Astrocyte of the cerebellum (primary cell): Measurements from ENCODE around the gene IL22RA2.

Experiments
- DNase-seq: peaks from one replicate; pipeline ENCODE4 v3.0.0-alpha.2; 2011; ENCODE audit warnings: low read depth
- H3K4me3 ChIP-seq: 2 replicates; pipeline ENCODE4 v1.5.1; 2011; ENCODE audit warnings: mild to moderate bottlenecking, low read depth, low read length, moderate library complexity
- in situ Hi-C: cut with HindIII; loops from 2 replicates; pipeline ENCODE4 v1.10.0; 2017; ENCODE audit warnings: low sequenced_read_pairs
- TF ChIP-seq, protein P1 (sequence below): IDR thresholded peaks from 2 replicates; pipeline ENCODE4 v1.5.1; 2012; ENCODE audit warnings: low read length, low read depth, moderate library complexity, mild to moderate bottlenecking; ENCODE audit errors: missing control alignments

The IL22RA2 gene

DNA sequence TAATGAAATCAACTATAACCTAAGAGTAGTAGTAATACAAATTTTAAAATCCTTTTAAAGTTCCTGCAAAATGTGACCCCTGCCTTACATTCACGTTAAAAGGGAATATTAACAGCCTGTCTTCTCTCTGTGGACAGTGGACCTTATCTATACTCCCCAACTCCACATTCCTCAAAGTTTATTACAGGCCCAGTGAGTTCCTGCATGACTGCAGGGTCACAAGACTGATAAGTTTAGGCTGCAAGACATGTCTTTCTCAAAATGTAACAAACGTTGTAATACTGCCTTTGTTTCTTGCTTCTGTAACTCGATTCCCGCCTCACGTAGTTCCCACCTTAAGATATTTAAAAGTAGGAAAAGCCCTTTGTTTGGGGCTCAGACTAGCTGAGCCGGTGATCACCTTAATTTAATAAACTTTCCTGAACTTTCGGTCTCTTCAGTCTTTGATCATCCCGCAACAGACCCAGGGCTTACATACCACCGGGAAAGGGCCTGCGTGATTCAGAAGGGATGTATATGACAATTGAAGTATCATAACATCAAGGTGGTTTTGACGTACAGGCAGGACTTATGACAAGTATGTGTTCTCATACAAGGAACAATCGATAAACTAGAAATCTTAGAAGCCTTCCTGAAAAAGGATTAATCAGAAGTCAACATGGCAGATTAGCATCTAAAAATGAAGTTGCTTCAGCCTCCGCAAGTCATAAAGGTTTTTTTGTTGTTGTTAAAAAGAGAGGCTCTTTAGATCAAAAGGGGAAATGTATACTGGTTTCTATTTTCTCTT lies 3.0 kb downstream of the IL22RA2 start:
- H3K4me3 ChIP-seq: no peak overlapping the region
- in situ Hi-C loops: no loop called here
- TF ChIP-seq, protein P1, sequence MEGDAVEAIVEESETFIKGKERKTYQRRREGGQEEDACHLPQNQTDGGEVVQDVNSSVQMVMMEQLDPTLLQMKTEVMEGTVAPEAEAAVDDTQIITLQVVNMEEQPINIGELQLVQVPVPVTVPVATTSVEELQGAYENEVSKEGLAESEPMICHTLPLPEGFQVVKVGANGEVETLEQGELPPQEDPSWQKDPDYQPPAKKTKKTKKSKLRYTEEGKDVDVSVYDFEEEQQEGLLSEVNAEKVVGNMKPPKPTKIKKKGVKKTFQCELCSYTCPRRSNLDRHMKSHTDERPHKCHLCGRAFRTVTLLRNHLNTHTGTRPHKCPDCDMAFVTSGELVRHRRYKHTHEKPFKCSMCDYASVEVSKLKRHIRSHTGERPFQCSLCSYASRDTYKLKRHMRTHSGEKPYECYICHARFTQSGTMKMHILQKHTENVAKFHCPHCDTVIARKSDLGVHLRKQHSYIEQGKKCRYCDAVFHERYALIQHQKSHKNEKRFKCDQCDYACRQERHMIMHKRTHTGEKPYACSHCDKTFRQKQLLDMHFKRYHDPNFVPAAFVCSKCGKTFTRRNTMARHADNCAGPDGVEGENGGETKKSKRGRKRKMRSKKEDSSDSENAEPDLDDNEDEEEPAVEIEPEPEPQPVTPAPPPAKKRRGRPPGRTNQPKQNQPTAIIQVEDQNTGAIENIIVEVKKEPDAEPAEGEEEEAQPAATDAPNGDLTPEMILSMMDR: no peak
- no peak for DNase-seq

DNA sequence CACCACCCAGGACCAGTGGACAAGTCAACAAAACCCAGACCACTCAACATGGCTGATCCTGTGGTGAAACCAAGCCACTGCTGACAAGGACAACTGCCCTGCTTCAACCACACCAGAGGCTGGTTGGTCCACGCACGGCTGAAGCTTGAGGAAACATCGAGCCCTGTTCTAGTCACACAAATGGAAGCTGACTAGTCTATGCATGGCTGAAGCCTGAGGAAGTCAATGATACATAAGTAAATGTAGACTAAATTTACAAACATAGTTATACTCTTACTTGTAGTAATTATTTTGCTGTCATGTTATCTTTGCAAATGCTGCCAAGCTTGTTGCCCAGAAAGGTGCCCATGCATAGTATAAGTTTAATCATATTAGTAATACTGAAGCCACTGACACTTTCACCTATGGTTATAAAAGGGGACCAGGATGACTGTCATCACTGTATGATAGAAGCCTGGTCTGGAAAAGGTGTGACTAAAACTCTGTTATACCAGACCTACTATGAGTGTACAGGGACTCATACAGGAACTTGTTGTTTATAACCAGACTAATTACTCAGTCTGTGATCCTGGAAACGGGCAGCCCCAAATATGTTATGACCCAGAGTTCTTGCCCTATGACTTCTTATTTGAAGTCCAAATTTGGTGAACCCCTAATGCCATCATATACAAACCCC lies 5.6 kb downstream of the IL22RA2 start:
- in situ Hi-C loops: no loop called here
- no peak for DNase-seq
- TF ChIP-seq, protein P1: no peak
- H3K4me3 ChIP-seq: no peak overlapping the region

DNA sequence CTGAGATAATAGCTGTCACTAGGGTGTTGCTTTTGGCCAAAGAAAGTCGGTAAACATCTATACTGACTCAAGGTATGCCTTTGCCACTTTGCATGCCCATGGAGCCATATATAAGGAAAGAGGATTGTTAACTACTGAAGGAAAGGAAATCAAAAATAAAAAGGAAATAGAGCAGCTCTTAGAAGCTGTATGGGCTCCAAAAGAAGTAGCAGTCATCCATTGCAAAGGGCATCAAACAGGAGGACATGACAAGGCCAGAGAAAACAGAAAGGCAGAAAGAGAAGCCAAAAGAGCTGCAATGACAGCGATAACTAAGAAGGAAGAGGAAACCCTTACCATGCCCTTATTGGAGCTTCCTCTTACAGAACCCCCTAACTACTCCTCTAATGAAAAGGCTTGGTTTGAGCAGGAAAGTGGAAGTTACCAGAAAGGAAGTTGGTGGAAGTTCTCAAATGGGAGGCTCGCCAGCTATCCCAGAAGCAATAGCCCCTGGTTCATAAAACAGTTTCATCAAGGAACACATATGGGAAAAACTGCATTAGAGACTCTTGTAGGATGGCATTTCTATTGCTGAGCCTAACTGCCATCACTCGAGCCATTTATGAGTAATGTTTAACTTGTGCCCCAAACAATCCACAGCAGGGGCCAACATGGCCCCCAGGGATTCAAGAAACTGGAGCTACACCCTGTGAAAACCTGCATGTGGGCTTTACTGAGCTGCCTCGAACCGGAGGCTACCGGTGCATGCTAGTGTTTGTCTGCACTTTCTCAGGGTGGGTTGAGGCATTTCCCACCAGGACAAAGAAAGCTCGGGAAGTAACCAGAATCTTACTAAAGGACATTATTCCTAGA lies 7.0 kb downstream of the IL22RA2 start:
- in situ Hi-C loops: no loop called here
- TF ChIP-seq, protein P1: no peak
- no peak overlapping the region for H3K4me3 ChIP-seq

DNA sequence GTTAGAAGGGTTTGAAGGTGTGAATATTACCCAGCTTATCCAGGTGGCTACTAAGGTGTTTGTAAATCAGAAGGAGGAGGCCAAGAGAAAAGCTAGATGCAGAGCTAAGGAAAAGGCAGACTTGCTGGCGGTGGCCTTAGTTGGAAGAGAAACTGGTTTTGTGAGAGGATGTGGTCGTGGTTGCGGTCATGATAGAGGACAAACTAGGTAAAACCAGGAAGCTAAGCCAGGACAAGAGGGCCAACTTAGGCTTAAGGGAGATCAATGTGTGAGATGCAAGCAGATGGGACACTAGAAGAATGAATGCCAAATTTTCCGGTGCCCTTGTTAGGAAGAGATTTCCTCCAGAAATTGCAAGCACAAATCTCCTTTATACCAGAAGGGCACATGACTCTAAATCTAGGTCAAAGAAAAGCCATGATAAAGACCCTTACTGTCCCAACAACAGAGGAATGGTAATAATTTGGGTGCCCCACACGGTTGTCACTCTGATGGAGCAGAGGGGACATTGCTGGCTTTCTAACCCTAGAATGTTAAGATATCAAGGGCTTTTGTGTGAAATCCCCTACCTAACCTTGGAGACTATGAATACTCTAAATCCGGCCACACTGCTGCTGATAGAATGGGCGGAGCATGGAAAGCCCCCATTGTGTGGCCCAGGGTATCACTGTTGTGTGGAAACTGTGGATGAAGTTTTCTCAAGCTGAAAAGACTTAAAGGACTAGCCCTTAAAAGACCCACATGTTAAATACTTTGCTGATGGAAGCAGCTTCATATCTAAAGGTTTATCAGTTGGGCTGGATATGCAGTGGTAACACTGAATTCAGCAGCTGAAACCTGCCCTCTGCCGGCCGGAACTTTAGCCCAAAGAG lies 7.8 kb downstream of the IL22RA2 start:
- in situ Hi-C loops: no loop called here
- TF ChIP-seq, protein P1: no peak
- no peak overlapping the region for H3K4me3 ChIP-seq
- no peak for DNase-seq

More for the DNA sequence above, 7.0 kb downstream of the IL22RA2 start:
- DNase-seq: no peak

DNA sequence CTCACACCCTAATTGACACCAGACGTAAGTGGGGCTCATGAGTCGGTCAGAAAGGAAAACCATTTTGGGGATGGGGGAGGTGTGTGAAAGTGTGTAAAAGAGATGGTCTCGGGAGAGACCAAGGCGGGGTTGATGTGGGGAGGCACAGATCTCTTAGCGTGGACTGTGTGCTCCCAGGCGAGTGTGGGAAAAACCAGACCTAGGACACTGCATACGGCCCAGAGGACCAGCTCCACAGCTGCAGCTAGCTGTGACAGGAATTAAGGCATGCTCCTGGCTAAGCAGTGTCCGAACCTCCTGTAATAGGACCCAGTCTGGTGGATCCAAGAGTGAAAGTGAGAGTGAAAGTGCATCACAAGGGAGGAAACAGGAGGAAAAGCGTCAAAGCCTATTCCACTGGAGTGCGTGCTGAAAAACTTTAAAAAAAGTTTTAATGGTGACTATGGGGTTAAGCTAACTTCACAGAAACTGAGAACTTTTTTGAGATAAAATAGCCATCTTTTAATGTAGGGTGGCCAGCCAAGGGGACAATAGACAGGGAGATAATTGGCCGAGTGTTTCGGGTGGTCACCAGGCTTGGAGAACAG lies 9.6 kb downstream of the IL22RA2 start:
- in situ Hi-C loops: no loop called here
- DNase-seq: no peak
- TF ChIP-seq, protein P1: no peak
- no peak overlapping the region for H3K4me3 ChIP-seq
